Panc1 (cell line): ENCODE measurements around the gene ERO1B.

Experiments
- CTCF ChIP-seq: fragments of 450-650 bp; IDR thresholded peaks from 2 replicates; pipeline ENCODE4 v1.5.1; 2017; ENCODE audit warnings: mild to moderate bottlenecking
- POLR2AphosphoS5 ChIP-seq: IDR thresholded peaks from 2 replicates; pipeline ENCODE4 v1.6.1; 2012; ENCODE audit warnings: mild to moderate bottlenecking, low read depth, low read length, moderate library complexity
- REST ChIP-seq, 2 experiments: IDR thresholded peaks; 2 replicates each; pipeline ENCODE4 v1.6.1; 2011 to 2012; ENCODE audit warnings: low read depth in 2 of 2, control low read depth in 1 of 2, low read length in 1 of 2, mild to moderate bottlenecking in 1 of 2, moderate library complexity in 1 of 2; ENCODE audit not compliant: insufficient read depth in 1 of 2
- TCF7L2 ChIP-seq: IDR thresholded peaks from 2 replicates; pipeline ENCODE4 v1.6.1; 2011; ENCODE audit warnings: mild to moderate bottlenecking, low read depth, low read length, inconsistent platforms

GRCh38 chr1:236206548-236206947 lies 75.2 kb downstream of the ERO1B start:
- no peak for TF ChIP-seq CTCF
- no peak for TF ChIP-seq POLR2AphosphoS5
- no peak for TF ChIP-seq REST (IDR thresholded peaks at IDR 0.05; ENCODE audit: insufficient read depth in 1 of 2, low read depth in 2 of 2, low read length in 1 of 2)
- TF ChIP-seq TCF7L2, result no peak
